ENCODE data around the gene C9orf57.
"Not testable (repeated sequence)": the region's sequence is repeated elsewhere in the genome, so short reads cannot be mapped to it uniquely, and the experiment has no call there.

Gene C9orf57

DNA sequence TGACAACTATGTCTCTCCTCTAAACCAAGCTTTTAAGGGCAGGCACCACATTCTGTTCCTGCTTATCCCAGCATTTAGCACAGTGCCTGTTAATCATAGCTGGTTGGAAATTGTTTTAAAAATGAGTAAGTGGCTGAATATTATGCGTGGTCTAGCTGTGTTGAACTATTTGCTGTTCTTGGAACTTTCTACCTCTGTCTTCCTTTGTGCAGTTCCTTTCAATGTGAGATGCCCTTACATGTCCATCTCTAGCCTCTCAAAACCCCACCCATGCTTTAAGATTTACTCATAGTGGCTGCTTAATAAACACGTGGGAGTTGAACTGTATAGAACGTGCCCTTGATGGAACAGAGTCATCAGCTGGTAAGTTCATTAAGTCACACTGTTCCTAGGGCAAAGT, 34.5 kb downstream of the C9orf57 start:
- DNase-seq (ENCODE audit: low read depth in 1 of 2, low spot score in 1 of 2), result no peak

DNA sequence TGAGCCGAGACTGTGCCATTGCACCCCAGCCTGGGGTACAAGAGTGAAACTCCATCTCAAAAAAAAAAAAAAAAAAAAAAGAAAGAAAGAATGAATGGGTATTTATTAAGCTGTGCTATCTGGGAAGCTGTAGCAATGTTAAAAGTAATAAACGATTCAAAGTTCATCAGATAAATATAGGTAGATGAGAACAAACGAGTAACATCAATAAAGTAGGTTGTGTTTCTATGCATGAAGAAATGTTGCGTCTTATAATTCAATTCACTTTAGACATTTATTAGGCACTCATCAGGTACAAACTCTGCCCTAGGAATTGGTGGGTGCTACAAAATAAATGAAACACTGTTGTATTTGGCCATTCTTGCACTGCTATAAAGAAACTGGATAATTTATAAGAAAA, 36.8 kb downstream of the C9orf57 start:
- no peak for DNase-seq (ENCODE audit: low read depth in 1 of 2, low spot score in 1 of 2)

DNA sequence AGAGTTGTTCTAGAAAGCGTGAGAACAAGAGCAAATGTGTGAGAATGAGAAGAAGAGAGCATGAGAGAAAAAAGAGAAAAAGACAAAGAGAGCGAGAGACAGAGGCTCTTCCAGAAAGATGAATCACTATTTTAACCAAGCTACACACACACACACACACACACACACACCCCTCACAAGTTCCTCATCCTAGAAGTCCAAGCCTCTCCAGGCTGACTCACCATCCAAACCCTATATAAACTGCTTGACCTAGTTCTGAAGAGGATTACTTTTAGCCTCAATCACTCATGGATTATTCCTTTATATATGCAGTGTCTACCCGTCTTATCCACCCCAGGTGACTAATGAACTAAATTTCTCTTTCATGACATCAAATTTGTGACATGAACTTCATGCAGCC, 37.6 kb downstream of the C9orf57 start:
- no peak for DNase-seq (ENCODE audit: low read depth in 1 of 2, low spot score in 1 of 2)

DNA sequence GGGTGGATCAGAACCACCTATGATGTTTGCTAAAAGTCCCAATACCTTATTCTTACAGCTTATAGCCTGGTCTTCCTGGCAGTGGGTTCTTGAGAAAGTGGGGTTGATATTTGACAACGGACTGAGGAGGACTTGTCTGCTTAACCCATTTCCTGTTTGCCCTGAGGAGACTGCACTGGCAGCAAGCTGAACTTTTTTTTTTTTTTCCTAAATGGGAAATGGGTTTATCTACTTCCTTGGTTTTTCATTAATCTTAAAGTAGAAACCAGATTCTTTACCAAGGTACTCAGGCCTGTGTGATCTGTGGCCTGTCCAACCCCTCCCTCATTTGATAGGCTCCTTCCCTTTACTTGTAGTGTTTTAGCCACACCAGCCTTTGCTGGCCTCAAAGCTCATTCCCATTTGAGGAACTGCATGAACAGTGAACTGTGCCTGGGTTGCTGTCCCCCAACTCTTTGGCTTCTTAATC, 47.1 kb downstream of the C9orf57 start:
- DNase-seq (ENCODE audit: low read depth in 1 of 2, low spot score in 1 of 2), result no peak

DNA sequence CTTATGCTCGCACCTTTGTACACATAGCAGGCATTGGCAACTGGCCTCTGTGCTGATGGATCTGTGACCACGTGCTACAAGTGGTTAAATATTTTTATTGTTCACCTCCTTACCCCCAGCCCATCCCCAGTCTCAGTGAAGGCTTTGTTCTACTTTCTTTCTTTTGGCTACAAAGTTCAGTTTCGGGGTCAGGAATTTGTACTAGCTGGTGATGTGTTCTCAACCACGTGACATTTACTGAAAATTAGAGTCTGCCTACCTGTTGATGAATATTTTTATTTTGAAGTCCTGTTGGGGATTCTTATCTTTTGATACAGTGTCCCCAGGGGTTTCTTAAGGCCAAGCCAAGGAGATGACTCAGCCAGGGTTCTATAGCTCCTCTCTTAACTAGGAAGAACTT, 47.8 kb downstream of the C9orf57 start:
- DNase-seq (ENCODE audit: low read depth in 1 of 2, low spot score in 1 of 2), result no peak

DNA sequence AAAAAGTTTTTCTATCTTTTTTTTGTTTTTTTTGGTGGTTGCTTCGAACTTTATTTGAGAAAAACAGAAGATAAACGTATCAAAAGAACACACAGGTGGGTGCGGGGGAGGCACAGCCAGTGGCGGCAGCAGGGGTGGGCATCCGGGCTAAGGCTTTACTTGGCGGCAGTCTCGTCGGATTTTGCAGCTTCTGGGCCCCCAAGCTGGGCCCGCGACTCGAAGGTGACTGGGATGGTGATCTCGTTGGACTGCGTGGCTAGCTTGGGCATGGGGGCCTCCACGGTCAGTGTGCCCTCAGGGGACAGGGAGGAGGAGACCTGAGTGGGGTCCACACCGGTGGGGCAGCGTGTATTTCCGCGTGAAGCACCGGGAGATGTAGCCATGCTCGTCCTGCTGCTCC, 52.7 kb downstream of the C9orf57 start:
- DNase-seq (ENCODE audit: low read depth in 1 of 2, low spot score in 1 of 2), result not testable (repeated sequence)

DNA sequence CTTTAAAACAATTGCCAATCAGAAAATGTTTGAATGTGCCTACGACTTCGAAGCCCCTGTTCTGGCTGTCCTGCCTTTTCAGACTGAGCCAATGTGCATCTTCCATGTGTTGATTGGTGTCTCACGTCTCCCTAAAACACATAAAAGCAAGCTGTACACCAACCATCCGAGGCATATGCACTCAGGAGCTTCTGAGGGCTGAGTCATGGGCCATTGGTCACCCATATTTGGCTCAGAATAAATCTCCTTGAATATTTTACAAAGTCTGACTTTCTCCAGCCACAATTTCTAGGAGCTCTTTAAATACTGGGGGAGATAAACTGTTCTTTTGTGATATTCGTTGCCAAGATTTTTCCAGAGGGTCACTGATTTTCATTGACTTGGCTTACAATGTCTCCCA, 53.9 kb downstream of the C9orf57 start:
- no peak for DNase-seq (ENCODE audit: low read depth in 1 of 2, low spot score in 1 of 2)

DNA sequence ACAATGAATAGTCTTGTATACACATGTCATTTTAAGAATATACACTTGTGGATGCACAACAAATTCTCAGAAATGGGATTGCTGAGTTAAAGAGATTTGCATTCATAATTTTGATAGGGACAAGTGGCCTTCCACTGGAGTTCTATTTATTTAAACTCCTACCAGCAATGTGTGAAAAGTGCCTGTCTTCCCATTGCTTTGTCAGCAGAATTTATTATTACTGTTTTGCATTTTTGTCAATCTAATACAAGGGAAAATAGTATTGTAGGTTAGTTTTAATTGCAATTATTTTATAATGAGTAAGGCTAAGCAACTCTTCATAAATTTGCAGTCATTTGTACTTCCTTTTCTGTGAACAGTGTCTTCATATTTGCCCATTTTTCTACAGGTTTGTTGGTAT, 55.0 kb downstream of the C9orf57 start:
- DNase-seq (ENCODE audit: low read depth in 1 of 2, low spot score in 1 of 2), result no peak

Data from activated CD4-positive, alpha-beta T cell treated with anti-CD3 and anti-CD28 coated beads, Interleukin-2, amount 50 U/mL, for 24 hours (primary cell).